PC-3 (cell line): ENCODE data around the gene ILDR1.

Experiments used
- EZH2 ChIP-seq: fragments of 300-600 bp; sonication (generic); IDR thresholded peaks from one replicate; pipeline ENCODE4 v1.6.1; 2017; ENCODE audit warnings: antibody characterized with exemption, mild to moderate bottlenecking, low read length; ENCODE audit not compliant: unreplicated experiment
- EZH2phosphoT487 ChIP-seq: fragments of 300-600 bp; sonication (generic); IDR thresholded peaks from 2 replicates; pipeline ENCODE4 v1.6.1; 2018; ENCODE audit warnings: mild to moderate bottlenecking, antibody characterized with exemption, low read length, borderline replicate concordance
- TF ChIP-seq, protein P1 (sequence below): fragments of 300-600 bp; sonication (generic); conservative IDR thresholded peaks from 2 replicates; pipeline ENCODE4 v1.5.1; 2017; ENCODE audit warnings: antibody characterized with exemption, low read depth, mild to moderate bottlenecking, low read length

DNA sequence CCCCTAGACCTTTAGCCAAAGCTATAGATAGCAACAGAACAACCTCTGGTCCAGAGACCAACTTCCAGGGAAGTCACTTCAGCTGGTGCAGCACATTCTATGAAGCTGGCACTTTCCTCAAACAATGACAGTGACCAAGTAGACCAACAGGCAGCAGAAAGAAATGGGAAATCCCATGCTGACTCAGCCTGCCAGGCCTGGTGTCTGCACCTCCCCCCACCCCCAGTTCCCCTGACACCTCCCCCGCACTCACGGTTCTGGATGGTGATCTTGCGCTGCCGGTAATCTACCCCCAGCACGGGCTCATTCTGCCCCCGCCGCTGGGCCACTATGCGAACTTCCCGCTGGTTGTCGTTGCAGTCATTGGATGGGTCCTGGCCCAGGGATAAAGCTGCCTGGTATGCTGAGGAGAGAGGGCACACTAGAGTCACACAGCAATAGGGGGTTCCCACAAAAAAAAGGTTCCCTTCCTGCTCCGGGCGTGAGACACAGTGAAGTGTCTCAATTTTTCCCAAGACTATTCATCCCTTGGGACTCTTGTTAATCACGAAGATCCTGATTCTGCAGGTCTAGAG, 17.0 kb downstream of the ILDR1 start:
- TF ChIP-seq, protein P1, sequence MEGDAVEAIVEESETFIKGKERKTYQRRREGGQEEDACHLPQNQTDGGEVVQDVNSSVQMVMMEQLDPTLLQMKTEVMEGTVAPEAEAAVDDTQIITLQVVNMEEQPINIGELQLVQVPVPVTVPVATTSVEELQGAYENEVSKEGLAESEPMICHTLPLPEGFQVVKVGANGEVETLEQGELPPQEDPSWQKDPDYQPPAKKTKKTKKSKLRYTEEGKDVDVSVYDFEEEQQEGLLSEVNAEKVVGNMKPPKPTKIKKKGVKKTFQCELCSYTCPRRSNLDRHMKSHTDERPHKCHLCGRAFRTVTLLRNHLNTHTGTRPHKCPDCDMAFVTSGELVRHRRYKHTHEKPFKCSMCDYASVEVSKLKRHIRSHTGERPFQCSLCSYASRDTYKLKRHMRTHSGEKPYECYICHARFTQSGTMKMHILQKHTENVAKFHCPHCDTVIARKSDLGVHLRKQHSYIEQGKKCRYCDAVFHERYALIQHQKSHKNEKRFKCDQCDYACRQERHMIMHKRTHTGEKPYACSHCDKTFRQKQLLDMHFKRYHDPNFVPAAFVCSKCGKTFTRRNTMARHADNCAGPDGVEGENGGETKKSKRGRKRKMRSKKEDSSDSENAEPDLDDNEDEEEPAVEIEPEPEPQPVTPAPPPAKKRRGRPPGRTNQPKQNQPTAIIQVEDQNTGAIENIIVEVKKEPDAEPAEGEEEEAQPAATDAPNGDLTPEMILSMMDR = no peak
- no peak for TF ChIP-seq EZH2phosphoT487
- TF ChIP-seq EZH2 = no peak
